Smooth muscle cell (in vitro differentiated cells): ENCODE results near the gene ZBTB46. TPM values are rescaled to one million over a fixed set of nuclear protein-coding genes. Genes with fewer than 3 reads are reported as not detected.

Experiments used
- DNase-seq: peaks from one replicate; lab custom pipeline; 2025; ENCODE audit not compliant: unreplicated experiment; lab: John Stamatoyannopoulos, UW
- H2AFZ ChIP-seq: fragments of 200-600 bp; sonication (generic); 2 replicates; pipeline ENCODE4 v1.6.0; 2016; ENCODE audit warnings: antibody characterized with exemption, low read depth, mild to moderate bottlenecking
- H3F3A ChIP-seq: fragments of 200-600 bp; sonication (generic); 2 replicates; pipeline ENCODE4 v1.6.0; 2017; ENCODE audit warnings: antibody characterized with exemption, low read depth
- H3K27ac ChIP-seq: fragments of 200-600 bp; sonication (generic); 2 replicates; pipeline ENCODE4 v1.5.1; 2016; ENCODE audit warnings: low read depth, mild to moderate bottlenecking
- H3K27me3 ChIP-seq: fragments of 200-600 bp; sonication (generic); 2 replicates; pipeline ENCODE4 v1.6.1; 2016; ENCODE audit warnings: low read depth, mild to moderate bottlenecking
- H3K36me3 ChIP-seq: fragments of 200-600 bp; sonication (generic); 2 replicates; pipeline ENCODE4 v1.5.1; 2016; ENCODE audit warnings: low read depth
- H3K4me1 ChIP-seq: fragments of 200-600 bp; sonication (generic); 2 replicates; pipeline ENCODE4 v1.5.1; 2016; ENCODE audit warnings: low read depth
- H3K4me2 ChIP-seq: fragments of 200-600 bp; sonication (generic); 2 replicates; pipeline ENCODE4 v1.6.0; 2016; ENCODE audit warnings: mild to moderate bottlenecking
- H3K4me3 ChIP-seq: fragments of 200-600 bp; sonication (generic); 2 replicates; pipeline ENCODE4 v1.5.1; 2016; ENCODE audit warnings: mild to moderate bottlenecking
- H3K79me2 ChIP-seq: fragments of 200-600 bp; sonication (generic); 2 replicates; pipeline ENCODE4 v1.6.0; 2016; ENCODE audit warnings: low read depth, mild to moderate bottlenecking
- H3K9ac ChIP-seq: fragments of 200-600 bp; sonication (generic); 2 replicates; pipeline ENCODE4 v1.6.0; 2016; ENCODE audit warnings: low read depth
- H3K9me3 ChIP-seq: fragments of 200-600 bp; sonication (generic); replicated peaks from 2 replicates; pipeline ENCODE4 v1.5.1; 2016; ENCODE audit warnings: low read depth
- H4K20me1 ChIP-seq: fragments of 200-600 bp; sonication (generic); 2 replicates; pipeline ENCODE4 v1.6.0; 2016; ENCODE audit warnings: low read depth
- CTCF ChIP-seq: fragments of 200-600 bp; sonication (generic); IDR thresholded peaks from 2 replicates; pipeline ENCODE4 v1.5.1; 2017; ENCODE audit warnings: borderline replicate concordance, mild to moderate bottlenecking, antibody characterized with exemption; ENCODE audit not compliant: insufficient read depth, poor library complexity, severe bottlenecking
- WGBS: methylation state at CpG from one replicate; pipeline ENCODE4 v1.1.7; 2016; ENCODE audit warnings: low lambda C conversion rate; 5-methylcytosine and 5-hydroxymethylcytosine counted together
- polyA plus RNA-seq: library from polyadenylated mRNA; unstranded; fragments of >200 nt; fragmentation: Nextera tagmentation; extraction: Ambion mirVana; gene quantifications from 2 replicates; pipeline ENCODE4 v1.2.1, GENCODE V29; 2016
- total RNA-seq: library from RNA; depleted of rRNA; stranded (reverse); fragments of >200 nt; gene quantifications from 2 replicates; pipeline ENCODE4 v1.2.3, GENCODE V29; 2014

Gene ZBTB46
- total and polyA plus RNA-seq, 2 experiments from 2014 or later = 2.3 to 2.7 TPM

GRCh38 chr20:63767886-63768285, 63.2 kb downstream of the ZBTB46 start:
- Histone ChIP-seq H2AFZ (no peak overlapping the region), H3F3A (no peaks in the 10 kb centered on the region), H3K4me2 (no peak overlapping the region), H3K9ac (no peak overlapping the region), H3K9me3 (no peaks in the 10 kb centered on the region), H3K27me3 (no peaks in the 10 kb centered on the region), H3K36me3 (no peaks in the 10 kb centered on the region), H4K20me1 (no peaks in the 10 kb centered on the region), H3K27ac (no peak overlapping the region), H3K4me3 (no peak overlapping the region), H3K4me1 (no peaks in the 10 kb centered on the region), H3K79me2 (no peaks in the 10 kb centered on the region)
- no peak for DNase-seq
- WGBS = 97% methylated on average over 7 of the region's 7 CpGs
- no peak for TF ChIP-seq CTCF

DNA sequence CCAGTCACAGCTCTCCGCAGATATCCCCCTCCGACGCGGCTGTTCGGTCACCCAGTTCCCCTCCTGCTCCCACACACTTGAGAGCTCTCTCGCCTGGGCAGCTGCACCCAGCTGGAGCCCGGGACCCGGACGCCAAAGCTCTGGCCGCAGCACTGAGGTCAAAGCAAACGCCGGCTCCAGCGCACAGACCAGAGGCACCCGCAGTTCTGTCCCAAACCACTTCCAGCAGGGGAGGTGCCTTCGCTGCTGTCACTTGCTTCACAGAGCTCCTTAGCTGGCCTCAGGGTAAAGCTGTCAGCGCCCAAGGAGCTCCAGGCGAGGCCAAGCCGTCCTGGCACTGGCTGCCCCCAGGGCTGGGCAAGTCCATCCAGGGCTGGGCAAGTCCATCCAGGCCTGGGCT, 63.6 kb downstream of the ZBTB46 start:
- Histone ChIP-seq H2AFZ (no peak overlapping the region), H3K4me3 (no peak overlapping the region), H3K9ac (no peak overlapping the region), H3K27ac (no peak overlapping the region), H3K9me3 (no peaks in the 10 kb centered on the region), H3K4me1 (no peaks in the 10 kb centered on the region), H3K36me3 (no peaks in the 10 kb centered on the region), H3K4me2 (no peak overlapping the region), H3K27me3 (no peaks in the 10 kb centered on the region), H3K79me2 (no peaks in the 10 kb centered on the region), H4K20me1 (no peaks in the 10 kb centered on the region), H3F3A (no peaks in the 10 kb centered on the region)
- no peak for DNase-seq
- TF ChIP-seq CTCF = no peak
- 87% methylated on average over 18 of the region's 18 CpGs for WGBS

GRCh38 chr20:63766695-63767426, 64.2 kb downstream of the ZBTB46 start:
- no peak overlapping the region for H3K27ac ChIP-seq
- no peaks in the 10 kb centered on the region for H4K20me1 ChIP-seq
- no peaks in the 10 kb centered on the region for H3K36me3 ChIP-seq
- no peaks in the 10 kb centered on the region for H3K79me2 ChIP-seq
- no peaks in the 10 kb centered on the region for H3K9me3 ChIP-seq
- WGBS = 97% methylated on average over 34 of the region's 38 CpGs
- H3K4me1 ChIP-seq = no peaks in the 10 kb centered on the region
- no peak for DNase-seq
- H3F3A ChIP-seq = no peaks in the 10 kb centered on the region
- H3K9ac ChIP-seq = no peak overlapping the region
- H3K4me3 ChIP-seq = no peak overlapping the region
- no peak overlapping the region for H2AFZ ChIP-seq
- no peak overlapping the region for H3K4me2 ChIP-seq
- TF ChIP-seq CTCF = no peak
- H3K27me3 ChIP-seq = no peaks in the 10 kb centered on the region

GRCh38 chr20:63765902-63766301, 65.2 kb downstream of the ZBTB46 start:
- 98% methylated on average over 7 of the region's 7 CpGs for WGBS
- DNase-seq = no peak
- Histone ChIP-seq H3K27me3 (no peaks in the 10 kb centered on the region), H3K9ac (no peak overlapping the region), H3K27ac (no peak overlapping the region), H3K79me2 (no peaks in the 10 kb centered on the region), H3K4me2 (no peak overlapping the region), H3K9me3 (no peaks in the 10 kb centered on the region), H3K4me3 (no peak overlapping the region), H3K36me3 (no peaks in the 10 kb centered on the region), H3K4me1 (no peaks in the 10 kb centered on the region), H3F3A (no peaks in the 10 kb centered on the region), H4K20me1 (no peaks in the 10 kb centered on the region), H2AFZ (no peak overlapping the region)
- no peak for TF ChIP-seq CTCF
